GM10266 (cell line): ENCODE results near the gene NEK4.
A peak's percentile ranks its signal among the peaks of the same experiment; 100 is the strongest.

Experiments used
- DNase-seq: peaks from one replicate; pipeline ENCODE4 v3.0.0; 2012; ENCODE audit errors: extremely low spot score
- TF ChIP-seq, protein P1 (sequence below): IDR thresholded peaks from 2 replicates; pipeline ENCODE4 v1.5.1; 2012; ENCODE audit warnings: mild to moderate bottlenecking, low read depth; ENCODE audit not compliant: control insufficient read depth, insufficient read depth; ENCODE audit errors: missing control alignments

The NEK4 gene

DNA sequence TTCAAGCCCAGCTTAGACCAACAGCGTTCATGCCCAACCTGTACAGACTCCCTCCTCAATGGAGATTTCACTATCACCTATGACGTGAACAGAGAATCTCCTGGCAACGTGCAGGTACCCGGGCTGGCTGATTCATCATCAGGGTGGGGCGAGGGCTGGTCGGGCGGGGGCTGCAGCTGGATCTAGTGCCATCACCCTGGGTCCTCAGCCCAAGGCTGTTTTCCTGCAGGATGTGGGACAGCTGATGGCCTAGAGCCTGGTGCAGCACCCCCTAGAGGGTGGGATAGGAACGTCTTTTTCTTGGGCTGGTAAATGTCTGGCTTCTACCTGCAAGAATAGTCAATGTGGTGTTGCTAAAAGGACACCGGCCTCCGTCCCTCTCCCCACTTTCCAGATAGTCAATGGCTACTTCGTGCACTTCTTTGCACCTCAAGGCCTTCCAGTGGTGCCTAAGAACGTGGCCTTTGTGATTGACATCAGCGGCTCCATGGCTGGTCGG is 28.3 kb upstream of the NEK4 start:
- TF ChIP-seq, protein P1, sequence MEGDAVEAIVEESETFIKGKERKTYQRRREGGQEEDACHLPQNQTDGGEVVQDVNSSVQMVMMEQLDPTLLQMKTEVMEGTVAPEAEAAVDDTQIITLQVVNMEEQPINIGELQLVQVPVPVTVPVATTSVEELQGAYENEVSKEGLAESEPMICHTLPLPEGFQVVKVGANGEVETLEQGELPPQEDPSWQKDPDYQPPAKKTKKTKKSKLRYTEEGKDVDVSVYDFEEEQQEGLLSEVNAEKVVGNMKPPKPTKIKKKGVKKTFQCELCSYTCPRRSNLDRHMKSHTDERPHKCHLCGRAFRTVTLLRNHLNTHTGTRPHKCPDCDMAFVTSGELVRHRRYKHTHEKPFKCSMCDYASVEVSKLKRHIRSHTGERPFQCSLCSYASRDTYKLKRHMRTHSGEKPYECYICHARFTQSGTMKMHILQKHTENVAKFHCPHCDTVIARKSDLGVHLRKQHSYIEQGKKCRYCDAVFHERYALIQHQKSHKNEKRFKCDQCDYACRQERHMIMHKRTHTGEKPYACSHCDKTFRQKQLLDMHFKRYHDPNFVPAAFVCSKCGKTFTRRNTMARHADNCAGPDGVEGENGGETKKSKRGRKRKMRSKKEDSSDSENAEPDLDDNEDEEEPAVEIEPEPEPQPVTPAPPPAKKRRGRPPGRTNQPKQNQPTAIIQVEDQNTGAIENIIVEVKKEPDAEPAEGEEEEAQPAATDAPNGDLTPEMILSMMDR: peak; percentile 64
- DNase-seq: peak; percentile 68

DNA sequence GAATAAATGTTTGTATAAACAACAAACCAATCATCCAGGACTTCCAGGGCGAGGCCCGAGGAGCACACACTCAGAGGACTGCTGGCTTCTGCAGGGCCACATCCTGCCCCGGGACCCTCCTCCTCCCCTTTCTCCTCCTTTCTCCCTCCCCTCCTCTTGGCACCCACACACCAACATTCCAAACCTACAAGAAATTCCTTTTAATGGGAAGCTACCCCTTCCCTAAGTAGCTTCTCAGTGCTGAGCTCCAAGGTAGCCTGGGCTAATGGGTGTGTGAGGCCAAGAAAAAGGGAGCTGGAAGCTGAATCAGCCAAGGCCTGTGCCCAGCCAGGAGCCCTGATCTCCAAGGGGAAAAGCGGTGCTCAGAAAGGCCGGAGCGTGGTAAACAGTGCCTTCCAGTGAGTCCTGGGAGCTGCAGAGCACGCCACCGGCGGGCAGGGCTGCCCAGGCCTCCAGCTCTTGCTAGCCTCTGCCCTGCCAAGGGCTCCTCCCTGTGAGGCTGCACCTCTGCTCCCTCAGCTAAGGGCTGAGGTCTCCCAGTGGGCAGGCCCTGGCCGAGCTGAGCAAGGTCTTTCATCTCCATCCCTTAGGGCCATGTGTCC is 27.7 kb upstream of the NEK4 start:
- TF ChIP-seq, protein P1: no peak
- no peak for DNase-seq

DNA sequence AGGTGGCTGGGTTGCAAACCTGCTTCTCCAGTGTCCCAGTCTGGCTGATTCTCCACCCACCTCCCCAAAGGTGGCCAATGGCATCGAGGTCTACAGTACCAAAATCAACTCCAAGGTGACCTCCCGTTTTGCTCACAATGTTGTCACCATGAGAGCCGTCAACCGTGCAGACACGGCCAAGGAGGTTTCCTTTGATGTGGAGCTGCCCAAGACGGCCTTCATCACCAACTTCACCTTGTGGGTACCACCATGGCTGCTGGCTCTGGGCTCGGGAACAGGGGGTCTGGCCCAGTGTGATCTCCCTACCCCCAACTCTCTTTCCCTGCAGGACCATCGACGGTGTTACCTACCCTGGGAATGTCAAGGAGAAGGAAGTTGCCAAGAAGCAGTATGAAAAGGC is 25.7 kb upstream of the NEK4 start:
- TF ChIP-seq, protein P1: no peak
- no peak for DNase-seq

DNA sequence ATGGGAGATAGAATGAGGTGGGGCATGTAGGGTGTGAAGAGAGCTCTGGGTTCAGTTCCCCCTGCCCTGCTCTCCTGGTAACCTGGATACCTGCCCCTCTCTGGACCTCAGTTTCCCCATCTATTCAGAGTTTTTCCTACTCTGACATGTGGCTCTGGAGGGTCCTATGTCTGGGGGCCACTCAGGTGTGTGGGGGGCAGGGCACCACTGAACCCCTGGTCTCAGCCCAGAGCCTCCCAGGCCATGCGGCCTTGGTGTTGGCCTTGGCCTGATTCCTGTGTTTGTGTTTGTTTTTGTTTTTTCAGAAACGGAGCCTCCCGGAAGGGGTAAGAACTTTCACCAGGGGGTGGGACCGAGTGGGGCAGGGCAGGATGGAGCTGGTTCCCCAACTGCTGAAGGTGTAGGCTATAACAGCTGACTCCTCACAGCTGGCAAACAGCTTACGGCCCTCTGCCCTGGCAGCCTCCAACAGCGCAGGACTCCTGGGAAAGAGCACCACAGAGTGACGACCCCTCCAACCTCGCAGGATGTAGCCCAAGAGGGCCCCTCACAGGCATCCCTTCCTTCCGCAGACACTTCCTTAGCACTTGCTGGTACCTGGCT is 24.7 kb upstream of the NEK4 start:
- no peak for DNase-seq
- TF ChIP-seq, protein P1: no peak

DNA sequence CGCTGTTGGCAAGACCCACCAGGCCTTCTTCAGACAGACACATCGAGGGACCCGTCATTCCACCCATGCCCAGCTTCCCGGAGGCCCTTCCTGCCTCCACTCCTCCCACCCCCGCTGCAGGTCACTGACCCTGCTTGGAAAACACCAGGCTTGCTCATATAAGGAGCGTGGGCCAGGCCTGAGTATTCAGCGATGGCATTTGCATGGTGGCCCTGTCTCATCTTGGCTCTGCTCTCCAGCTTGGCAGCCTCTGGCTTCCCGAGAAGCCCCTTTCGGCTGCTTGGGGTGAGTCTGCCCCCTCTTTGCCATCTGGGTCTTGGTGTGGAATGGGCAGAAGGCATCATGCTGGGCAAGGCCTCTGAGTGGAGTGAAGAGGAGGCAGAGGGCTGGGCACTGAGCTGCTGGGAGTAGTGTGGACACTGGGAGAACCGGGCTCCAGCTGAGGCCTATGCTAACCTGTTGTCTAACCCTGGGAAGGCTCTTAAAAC is 23.9 kb upstream of the NEK4 start, which contains the start of gene ITIH3:
TSS of gene ITIH3 (plus strand) at position 185 of the 488 bp plus-strand sequence. CDS start at position 193, 8 bp downstream.
- TF ChIP-seq, protein P1: no peak
- no peak for DNase-seq

DNA sequence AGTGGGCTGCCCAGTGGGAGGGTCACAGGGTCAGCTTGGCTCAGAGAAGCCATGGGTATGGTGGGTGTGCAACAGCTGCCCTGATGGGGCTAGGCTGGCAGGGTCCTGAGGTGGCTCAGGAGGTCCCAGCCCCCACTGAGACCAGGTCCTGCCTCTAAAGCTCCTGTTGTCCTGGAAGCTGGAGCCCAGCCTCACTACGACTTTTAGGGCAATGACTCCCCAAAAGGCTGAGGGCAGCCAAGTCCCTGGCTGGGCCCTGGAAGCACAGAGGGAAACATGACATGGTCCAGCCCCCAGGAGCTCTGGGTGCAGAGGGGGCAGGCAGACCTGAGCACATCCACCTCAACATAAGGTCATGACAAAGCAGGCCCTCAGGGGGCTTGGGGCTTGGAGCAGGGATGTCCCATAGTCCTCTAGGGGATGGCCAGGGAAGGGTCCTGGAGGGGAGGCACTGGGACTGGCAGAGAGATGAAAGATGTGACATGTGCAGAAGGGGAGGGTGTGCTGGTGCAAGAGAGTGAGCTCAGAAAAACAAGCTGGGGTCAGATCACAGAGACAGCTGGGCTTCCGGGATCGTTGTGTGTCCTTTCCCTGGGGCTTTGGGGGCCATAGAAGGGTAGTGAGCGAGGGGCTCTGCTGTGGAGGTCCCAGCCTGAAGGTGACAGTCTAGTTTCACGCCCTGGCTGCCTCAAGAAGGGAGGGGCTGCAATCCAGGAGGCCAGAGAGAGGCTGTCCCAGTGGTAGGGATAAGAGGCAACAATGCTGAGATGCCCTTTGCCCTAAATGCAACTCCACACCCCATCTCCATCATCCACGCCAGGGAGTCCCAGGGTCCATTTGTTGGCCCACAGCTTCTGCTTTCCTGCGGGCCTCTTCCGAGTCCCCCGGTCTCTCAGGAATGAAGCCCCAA is 23.2 kb upstream of the NEK4 start:
- TF ChIP-seq, protein P1: no peak
- no peak for DNase-seq
